Measurements from ENCODE around the gene SERPINH1. TPM values are rescaled to one million over a fixed set of nuclear protein-coding genes. Genes with fewer than 3 reads are reported as not detected.
"Not testable (repeated sequence)": the region's sequence is repeated elsewhere in the genome, so short reads cannot be mapped to it uniquely, and the experiment has no call there.

The SERPINH1 gene
- total RNA-seq, 1 donor, result 1,367 TPM

- TF ChIP-seq CTCF (IDR thresholded peaks at IDR 0.05; ENCODE audit: insufficient read depth, low read depth, low read length), result no peak
- DNase-seq (ENCODE audit: low read depth), result no peak
- peak overlapping the region; percentile 66 for H3K4me3 ChIP-seq (ENCODE audit: low read depth, low read length)
Measured at GRCh38 chr11:75582506-75582894, 20.4 kb downstream of the SERPINH1 start.

DNA sequence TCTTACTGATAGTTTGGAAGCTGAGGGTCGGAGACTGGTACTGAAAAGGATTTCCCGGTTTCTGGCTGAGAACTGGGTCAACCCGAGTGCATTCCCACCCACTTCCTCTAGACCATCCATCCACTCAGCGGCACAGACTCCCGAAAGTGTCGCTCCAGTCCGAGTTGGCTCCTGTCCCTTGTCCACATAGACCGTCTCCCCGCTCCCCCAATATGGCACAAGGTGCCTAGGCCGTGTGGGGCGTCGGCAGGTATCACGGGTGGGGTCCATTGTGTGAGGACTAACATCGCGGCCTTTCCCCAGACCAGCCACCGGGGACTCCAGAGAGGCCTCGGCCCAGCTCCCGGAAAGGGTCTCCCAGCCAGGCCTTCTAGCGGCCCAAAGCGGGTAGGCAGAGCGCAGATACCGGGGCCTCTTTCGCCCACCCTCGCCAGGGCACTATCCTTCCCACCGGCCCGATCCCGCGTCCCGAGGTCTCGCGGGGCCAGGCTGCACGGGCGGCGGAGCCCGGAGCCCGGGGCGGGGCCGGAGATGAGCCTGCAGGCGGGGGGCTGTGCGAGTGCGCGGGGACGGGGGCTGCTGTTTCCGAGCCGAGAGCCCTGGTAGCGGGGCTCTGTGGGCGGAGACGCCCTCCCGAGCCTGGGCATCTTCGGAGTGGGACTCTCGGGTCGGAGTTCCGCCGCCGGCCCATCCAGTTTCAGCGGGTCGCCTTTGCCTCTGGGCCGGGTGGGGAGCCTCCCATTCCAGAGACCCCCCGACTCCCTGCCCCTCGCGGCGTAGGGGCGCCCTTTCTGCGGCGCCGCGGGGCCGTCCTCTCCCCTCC, 21.1 kb downstream of the SERPINH1 start:
- DNase-seq (ENCODE audit: low read depth), result peak; percentile 59
- TF ChIP-seq CTCF (IDR thresholded peaks at IDR 0.05; ENCODE audit: insufficient read depth, low read depth, low read length), result peak; percentile 42
- H3K4me3 ChIP-seq (ENCODE audit: low read depth, low read length), result peak overlapping the region; percentile 66

DNA sequence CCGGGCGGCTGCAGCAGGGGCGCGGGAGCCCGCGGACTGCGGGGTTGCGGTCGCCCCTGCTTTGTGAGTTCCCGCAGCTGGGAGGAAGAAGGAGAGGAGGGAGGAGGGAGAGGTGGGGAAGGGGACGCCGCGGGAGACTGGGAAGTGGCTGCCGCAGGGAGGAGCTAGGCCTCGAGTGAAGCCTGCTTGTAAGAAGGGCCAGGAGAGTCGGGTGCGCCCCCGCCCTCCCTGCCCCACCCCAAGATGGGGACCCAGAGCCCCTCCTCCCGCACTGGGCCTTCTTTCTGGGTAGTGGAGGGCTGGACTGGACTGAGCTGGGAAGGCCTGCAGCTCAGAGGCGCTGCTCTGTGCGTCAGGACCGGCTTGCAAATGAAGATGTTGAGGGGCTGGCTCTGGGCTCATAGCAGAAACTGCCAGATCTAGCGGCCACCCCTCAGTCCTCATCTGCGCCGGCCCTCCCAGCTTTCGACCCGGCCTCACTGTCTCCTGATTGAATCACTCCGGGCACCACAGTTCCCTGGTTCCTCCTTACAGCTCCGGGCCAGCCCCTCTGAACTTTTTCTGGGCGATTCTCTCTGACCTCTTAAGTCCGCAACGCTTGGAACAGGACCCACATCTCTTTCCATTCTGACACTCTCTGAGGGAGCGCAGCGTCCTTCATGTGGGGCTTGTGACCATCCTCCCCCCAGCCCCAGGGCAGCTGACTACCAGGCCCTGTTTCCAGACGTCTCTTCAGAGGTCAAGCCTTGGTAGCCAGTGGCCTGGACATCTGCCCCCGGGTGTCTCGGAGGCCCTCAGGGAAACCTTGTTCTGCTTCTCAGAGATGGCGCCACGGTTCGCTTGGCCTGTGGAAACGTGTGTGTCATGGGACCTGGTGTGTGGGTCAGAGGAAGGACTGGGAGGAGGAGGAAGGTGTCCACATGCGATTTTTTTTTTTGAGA, 21.9 kb downstream of the SERPINH1 start:
- H3K4me3 ChIP-seq (ENCODE audit: low read depth, low read length), result peak overlapping the region; percentile 66
- TF ChIP-seq CTCF (IDR thresholded peaks at IDR 0.05; ENCODE audit: insufficient read depth, low read depth, low read length), result no peak
- peak; percentile 65 for DNase-seq (ENCODE audit: low read depth)

DNA sequence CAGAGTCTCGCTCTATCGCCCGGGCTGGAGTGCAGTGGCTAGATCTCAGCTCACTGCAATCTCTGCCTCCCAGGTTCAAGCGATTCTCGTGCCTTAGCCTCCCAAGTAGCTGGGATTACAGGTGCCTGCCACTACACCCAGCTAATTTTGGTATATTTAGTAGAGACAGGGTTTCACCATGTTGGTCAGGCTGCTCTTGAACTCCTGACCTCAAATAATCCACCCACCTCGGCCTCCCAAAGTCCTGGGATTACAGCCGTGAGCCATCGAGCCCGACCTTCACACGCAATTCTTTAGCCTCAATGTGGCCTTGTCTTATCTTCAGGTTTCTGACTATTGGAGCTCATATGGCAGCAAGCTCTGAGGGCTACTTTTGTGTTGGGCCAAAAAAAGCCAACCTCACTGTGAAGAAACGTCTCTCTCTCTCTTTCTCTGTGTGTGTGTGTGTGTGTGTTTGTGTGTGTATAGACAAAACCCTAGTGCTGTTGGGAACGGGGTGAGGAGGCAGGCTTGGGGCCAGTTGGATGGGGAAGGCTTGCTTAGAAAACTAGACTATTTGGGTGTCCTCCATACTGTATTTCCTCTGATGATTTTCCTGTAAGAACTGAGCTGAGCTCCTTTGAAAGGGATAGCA, 22.7 kb downstream of the SERPINH1 start:
- not testable (repeated sequence) for DNase-seq (ENCODE audit: low read depth); H3K4me3 ChIP-seq (ENCODE audit: low read depth, low read length)

DNA sequence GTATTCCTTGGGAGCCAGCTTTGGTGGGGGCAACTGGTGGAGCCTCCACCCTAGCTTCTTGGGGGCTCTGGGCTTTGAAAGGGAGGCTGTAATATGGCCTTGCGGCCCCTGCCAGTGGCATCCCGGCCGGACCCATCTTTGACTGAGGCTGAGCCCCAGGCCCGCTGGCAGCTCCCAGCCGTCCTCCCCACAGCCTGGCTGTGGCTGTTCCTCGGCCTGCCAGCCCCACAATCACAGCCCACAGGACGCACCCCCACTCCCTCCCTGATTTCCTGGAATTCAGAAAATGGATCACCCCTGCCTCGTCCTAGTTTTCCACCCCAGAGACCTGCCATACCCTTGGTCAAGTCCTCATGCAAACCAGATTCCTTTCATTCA, 23.2 kb downstream of the SERPINH1 start:
- no peak for TF ChIP-seq CTCF (IDR thresholded peaks at IDR 0.05; ENCODE audit: insufficient read depth, low read depth, low read length)
- no peak for DNase-seq (ENCODE audit: low read depth)
- no peak overlapping the region for H3K4me3 ChIP-seq (ENCODE audit: low read depth, low read length)

DNA sequence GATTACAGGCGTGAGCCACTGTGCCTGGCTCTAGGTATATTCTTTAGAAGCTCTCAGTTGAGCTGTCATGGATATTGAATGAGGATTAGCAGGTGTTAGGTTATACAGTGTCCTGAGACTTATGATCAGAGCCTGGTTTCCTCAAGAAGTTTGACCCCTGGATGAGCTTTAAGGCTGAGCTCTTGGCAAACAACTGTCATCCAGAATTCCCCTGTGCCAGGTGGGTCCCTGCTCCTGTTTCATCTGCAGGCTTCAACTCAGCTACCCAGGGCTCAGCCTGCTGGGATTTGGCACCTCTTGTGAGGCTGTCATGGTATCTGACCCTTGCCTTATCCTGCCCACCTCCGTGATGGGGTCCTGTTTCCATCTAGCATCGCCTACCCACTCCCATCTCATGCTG, 24.3 kb downstream of the SERPINH1 start:
- TF ChIP-seq CTCF (IDR thresholded peaks at IDR 0.05; ENCODE audit: insufficient read depth, low read depth, low read length), result no peak
- no peak for DNase-seq (ENCODE audit: low read depth)
- no peak overlapping the region for H3K4me3 ChIP-seq (ENCODE audit: low read depth, low read length)

- TF ChIP-seq CTCF (IDR thresholded peaks at IDR 0.05; ENCODE audit: insufficient read depth, low read depth, low read length), result no peak
- H3K4me3 ChIP-seq (ENCODE audit: low read depth, low read length), result no peak overlapping the region
- no peak for DNase-seq (ENCODE audit: low read depth)
Measured at GRCh38 chr11:75588051-75588481, 26.0 kb downstream of the SERPINH1 start.
